Pulmonary artery endothelial cell (primary cell): ENCODE results near the gene FAM83D. TPM values are rescaled to one million over a fixed set of nuclear protein-coding genes. Genes with fewer than 3 reads are reported as not detected.
"Not testable (repeated sequence)": the region's sequence is repeated elsewhere in the genome, so short reads cannot be mapped to it uniquely, and the experiment has no call there.

ENCODE experiments used
- DNase-seq: peaks from one replicate; pipeline ENCODE4 v3.0.0-alpha.2; 2011; ENCODE audit warnings: low read depth, low spot score
- total RNA-seq: library from RNA; depleted of rRNA; stranded (reverse); fragments of >200 nt; gene quantifications from 2 replicates; pipeline ENCODE4 v1.2.3, GENCODE V29; 2014

Gene FAM83D
- total RNA-seq, 1 donor from 2014 or later, result 19.3 TPM

- DNase-seq, result no peak
These were observed 9.1 kb downstream of the FAM83D start for GRCh38 chr20:38935285-38935684.

GRCh38 chr20:38935967-38936407 lies 9.8 kb downstream of the FAM83D start:
- DNase-seq, result no peak

- no peak for DNase-seq
These were observed 10.8 kb downstream of the FAM83D start for GRCh38 chr20:38937000-38937399.

- no peak for DNase-seq
These were observed 11.8 kb downstream of the FAM83D start for GRCh38 chr20:38937978-38938473.

GRCh38 chr20:38939686-38940085 lies 13.5 kb downstream of the FAM83D start:
- peak; percentile 47 for DNase-seq

GRCh38 chr20:38940644-38941043 lies 14.4 kb downstream of the FAM83D start:
- DNase-seq, result no peak

- no peak for DNase-seq
These were observed 15.6 kb downstream of the FAM83D start for GRCh38 chr20:38941726-38942389.

GRCh38 chr20:38945012-38945411 lies 18.8 kb downstream of the FAM83D start:
- no peak for DNase-seq

GRCh38 chr20:38946836-38947235 lies 20.6 kb downstream of the FAM83D start:
- no peak for DNase-seq

GRCh38 chr20:38947931-38948362 lies 21.7 kb downstream of the FAM83D start:
- DNase-seq, result no peak

GRCh38 chr20:38950254-38950653 lies 24.0 kb downstream of the FAM83D start:
- DNase-seq, result no peak

- no peak for DNase-seq
These were observed 25.4 kb downstream of the FAM83D start for GRCh38 chr20:38951611-38952010.

GRCh38 chr20:38952153-38952552 lies 25.9 kb downstream of the FAM83D start:
- no peak for DNase-seq

GRCh38 chr20:38953630-38954340 lies 27.6 kb downstream of the FAM83D start:
- DNase-seq, result no peak

- DNase-seq, result no peak
These were observed 31.1 kb downstream of the FAM83D start for GRCh38 chr20:38957235-38957876.

- DNase-seq, result no peak
These were observed 31.8 kb downstream of the FAM83D start for GRCh38 chr20:38957915-38958485.

GRCh38 chr20:38960187-38960687 lies 34.0 kb downstream of the FAM83D start:
- DNase-seq, result not testable (repeated sequence)

GRCh38 chr20:38961530-38962043 lies 35.4 kb downstream of the FAM83D start:
- DNase-seq, result no peak

GRCh38 chr20:38962044-38962927 lies 36.1 kb downstream of the FAM83D start, which contains the start of gene DHX35:
Gene DHX35 (plus strand): TSS chr20:38962344. CDS start chr20:38962368, 24 bp downstream.
- DNase-seq, result peak; percentile 88

- DNase-seq, result no peak
These were observed 36.7 kb downstream of the FAM83D start for GRCh38 chr20:38962928-38963401.
